ENCODE data around the gene RC3H1. TPM values are rescaled to one million over a fixed set of nuclear protein-coding genes. Genes with fewer than 3 reads are reported as not detected.

RC3H1 gene
- total RNA-seq, 2 experiments from 2014 or later: 38.0 to 40.4 TPM

GRCh38 chr1:174007851-174008250 lies 14.3 kb downstream of the RC3H1 start:
- ChIA-PET POLR2A (no interaction called here), CTCF (no interaction called here)
- peaks cover 76% of the 10 kb centered on the region for H3K4me1 Mint-ChIP-seq (ENCODE audit: low read depth)
- Histone ChIP-seq H3K27me3 (ENCODE audit: control insufficient read depth in 1 of 2, insufficient read depth in 2 of 2, low read length in 2 of 2) (no peaks in the 10 kb centered on the region), H3K4me3 (ENCODE audit: low read length) (no peak overlapping the region), H3K9me3 (ENCODE audit: control insufficient read depth in 1 of 2, insufficient read depth in 1 of 2, low read length in 2 of 2) (no peaks in the 10 kb centered on the region), H3K36me3 (ENCODE audit: insufficient read depth, low read length) (no peaks in the 10 kb centered on the region), H3K27ac (ENCODE audit: low read depth in 1 of 2, low read length in 2 of 2) (no peak overlapping the region), H3K4me1 (ENCODE audit: insufficient read depth, low read length) (peaks cover 10% of the 10 kb centered on the region)
- no peaks in the 10 kb centered on the region for H3K27me3 Mint-ChIP-seq
- ATAC-seq (ENCODE audit: poor library complexity) (no peak), DNase-seq (no peak)
- H3K9me3 Mint-ChIP-seq: no peaks in the 10 kb centered on the region
- H3K36me3 Mint-ChIP-seq (ENCODE audit: low read depth): peaks cover 48% of the 10 kb centered on the region
- no peak for TF ChIP-seq CTCF (IDR thresholded peaks at IDR 0.05)
- H3K4me3 Mint-ChIP-seq: no peak overlapping the region
- no peak overlapping the region for H3K27ac Mint-ChIP-seq
- intact Hi-C loops (cut with DNase I, micrococcal nuclease): no loop called here

- H3K9me3 ChIP-seq (ENCODE audit: control insufficient read depth in 1 of 2, insufficient read depth in 1 of 2, low read length in 2 of 2): no peaks in the 10 kb centered on the region
- no peak overlapping the region for H3K27ac ChIP-seq (ENCODE audit: low read depth in 1 of 2, low read length in 2 of 2)
- no peaks in the 10 kb centered on the region for H3K27me3 ChIP-seq (ENCODE audit: control insufficient read depth in 1 of 2, insufficient read depth in 2 of 2, low read length in 2 of 2)
- ATAC-seq (ENCODE audit: poor library complexity): no peak
- H3K4me1 ChIP-seq (ENCODE audit: insufficient read depth, low read length): peaks cover 13% of the 10 kb centered on the region
- Mint-ChIP-seq H3K36me3 (ENCODE audit: low read depth) (peaks cover 49% of the 10 kb centered on the region), H3K9me3 (no peaks in the 10 kb centered on the region), H3K27me3 (no peaks in the 10 kb centered on the region), H3K4me3 (no peak overlapping the region), H3K4me1 (ENCODE audit: low read depth) (peaks cover 81% of the 10 kb centered on the region), H3K27ac (no peak overlapping the region)
- no peak overlapping the region for H3K4me3 ChIP-seq (ENCODE audit: low read length)
- TF ChIP-seq CTCF (IDR thresholded peaks at IDR 0.05): no peak
- CTCF ChIA-PET: interaction anchor here (0.7 kb wide), 1 partner anchor 68 kb away, joined by 3 read pairs; no protein-coding TSS in a partner anchor
- intact Hi-C loops (cut with DNase I, micrococcal nuclease): no loop called here
- no peak for DNase-seq
- no peaks in the 10 kb centered on the region for H3K36me3 ChIP-seq (ENCODE audit: insufficient read depth, low read length)
- POLR2A ChIA-PET: interaction anchor here (0.8 kb wide), 1 partner anchor 14 kb away, joined by 3 read pairs; no protein-coding TSS in a partner anchor
These were observed 17.1 kb downstream of the RC3H1 start for GRCh38 chr1:174005032-174005431.

GRCh38 chr1:174003867-174004266 lies 18.3 kb downstream of the RC3H1 start:
- Histone ChIP-seq H3K4me1 (ENCODE audit: insufficient read depth, low read length) (peaks cover 13% of the 10 kb centered on the region), H3K27me3 (ENCODE audit: control insufficient read depth in 1 of 2, insufficient read depth in 2 of 2, low read length in 2 of 2) (no peaks in the 10 kb centered on the region), H3K27ac (ENCODE audit: low read depth in 1 of 2, low read length in 2 of 2) (no peak overlapping the region), H3K36me3 (ENCODE audit: insufficient read depth, low read length) (no peaks in the 10 kb centered on the region), H3K9me3 (ENCODE audit: control insufficient read depth in 1 of 2, insufficient read depth in 1 of 2, low read length in 2 of 2) (no peaks in the 10 kb centered on the region), H3K4me3 (ENCODE audit: low read length) (no peak overlapping the region)
- POLR2A ChIA-PET: no interaction called here
- Mint-ChIP-seq H3K9me3 (no peaks in the 10 kb centered on the region), H3K4me1 (ENCODE audit: low read depth) (peaks cover 79% of the 10 kb centered on the region), H3K27me3 (no peaks in the 10 kb centered on the region), H3K27ac (no peak overlapping the region), H3K4me3 (no peak overlapping the region), H3K36me3 (ENCODE audit: low read depth) (peaks cover 38% of the 10 kb centered on the region)
- ATAC-seq (ENCODE audit: poor library complexity): no peak
- CTCF ChIA-PET: interaction anchor here (0.6 kb wide), 1 partner anchor 20 kb away, joined by 3 read pairs; no protein-coding TSS in a partner anchor
- TF ChIP-seq CTCF (IDR thresholded peaks at IDR 0.05): no peak
- no peak for DNase-seq
- intact Hi-C loops (cut with DNase I, micrococcal nuclease): no loop called here
